Mesenchymal stem cell (in vitro differentiated cells and primary cell): ENCODE results near the gene TMEM115.

Experiments
- DNase-seq: peaks from one replicate; pipeline ENCODE4 v3.0.0-alpha.2; 2013
- H2AFZ ChIP-seq: one replicate; pipeline ENCODE4 v1.6.1; 2013; ENCODE audit warnings: low read depth, mild to moderate bottlenecking, control low read depth, inconsistent platforms, low read length, moderate library complexity
- H2AK5ac ChIP-seq: 2 replicates; pipeline ENCODE4 v1.6.1; 2013; ENCODE audit warnings: low read length, moderate library complexity, mild to moderate bottlenecking, inconsistent platforms; ENCODE audit not compliant: severe bottlenecking
- H2BK120ac ChIP-seq: one replicate; pipeline ENCODE4 v1.6.1; 2013; ENCODE audit warnings: low read depth, mild to moderate bottlenecking, inconsistent platforms, low read length, moderate library complexity
- H2BK12ac ChIP-seq, 2 experiments: one replicate each; pipeline ENCODE4 v1.6.1; 2013; ENCODE audit warnings: inconsistent platforms in 2 of 2, low read length in 2 of 2, mild to moderate bottlenecking in 2 of 2, moderate library complexity in 2 of 2, control low read depth in 1 of 2
- H2BK15ac ChIP-seq: one replicate; pipeline ENCODE4 v1.6.1; 2013; ENCODE audit warnings: mild to moderate bottlenecking, low read depth, inconsistent platforms; ENCODE audit not compliant: poor library complexity, severe bottlenecking
- H2BK5ac ChIP-seq: 2 replicates; pipeline ENCODE4 v1.6.1; 2013; ENCODE audit warnings: low read depth, mild to moderate bottlenecking, low read length, control low read depth, inconsistent platforms; ENCODE audit not compliant: poor library complexity, severe bottlenecking
- H3K14ac ChIP-seq, 2 experiments: one replicate each; pipeline ENCODE4 v1.6.1; 2013; ENCODE audit warnings: inconsistent platforms in 2 of 2, low read length in 2 of 2, control low read depth in 1 of 2, mild to moderate bottlenecking in 1 of 2, moderate library complexity in 1 of 2
- H3K18ac ChIP-seq, 2 experiments: one replicate each; pipeline ENCODE4 v1.6.1; 2013; ENCODE audit warnings: inconsistent platforms in 2 of 2, low read length in 2 of 2, control low read depth in 1 of 2, low read depth in 1 of 2, mild to moderate bottlenecking in 1 of 2
- H3K23ac ChIP-seq, 2 experiments: one replicate each; pipeline ENCODE4 v1.6.1; 2013; ENCODE audit warnings: inconsistent platforms in 2 of 2, low read length in 2 of 2, mild to moderate bottlenecking in 2 of 2, moderate library complexity in 2 of 2, control low read depth in 1 of 2
- H3K27ac ChIP-seq: 2 replicates; pipeline ENCODE4 v1.5.1; 2013; ENCODE audit warnings: mild to moderate bottlenecking, moderate library complexity, low read length, control low read depth, inconsistent platforms; ENCODE audit not compliant: poor library complexity, severe bottlenecking
- H3K27me3 ChIP-seq, 2 experiments: 2 replicates each; pipeline versions ENCODE4 v1.6.1 to v1.7.0; 2013; ENCODE audit warnings: low read length in 2 of 2, mild to moderate bottlenecking in 2 of 2, moderate library complexity in 2 of 2, control low read depth in 1 of 2, inconsistent platforms in 1 of 2; ENCODE audit not compliant: control insufficient read depth in 1 of 2, insufficient read depth in 1 of 2
- H3K36me3 ChIP-seq, 2 experiments: 2 replicates each; pipeline versions ENCODE4 v1.6.1 to v1.7.0; 2013; ENCODE audit warnings: low read length in 2 of 2, control low read depth in 1 of 2, inconsistent platforms in 1 of 2, low read depth in 1 of 2, mild to moderate bottlenecking in 1 of 2; ENCODE audit not compliant: insufficient read depth in 2 of 2, control insufficient read depth in 1 of 2
- H3K4ac ChIP-seq, 2 experiments: one replicate each; pipeline ENCODE4 v1.6.1; 2013; ENCODE audit warnings: inconsistent platforms in 2 of 2, low read length in 2 of 2, mild to moderate bottlenecking in 2 of 2, moderate library complexity in 2 of 2, control low read depth in 1 of 2, low read depth in 1 of 2
- H3K4me1 ChIP-seq: 2 replicates; pipeline ENCODE4 v1.6.1; 2013; ENCODE audit warnings: low read depth, low read length, control low read depth; ENCODE audit not compliant: control insufficient read depth, insufficient read depth
- H3K4me2 ChIP-seq: 2 replicates; pipeline ENCODE4 v1.6.1; 2013; ENCODE audit warnings: low read length, mild to moderate bottlenecking, inconsistent platforms; ENCODE audit not compliant: poor library complexity, severe bottlenecking
- H3K4me3 ChIP-seq, 2 experiments: 2 replicates each; pipeline versions ENCODE4 v1.5.1 to v1.7.0; 2013; ENCODE audit warnings: low read length in 2 of 2, mild to moderate bottlenecking in 2 of 2, control low read depth in 1 of 2, low read depth in 1 of 2; ENCODE audit not compliant: insufficient read depth in 1 of 2
- H3K79me1 ChIP-seq: replicated peaks from 2 replicates; pipeline ENCODE4 v1.6.1; 2013; ENCODE audit warnings: mild to moderate bottlenecking, control low read depth, low read length, inconsistent platforms; ENCODE audit not compliant: poor library complexity, severe bottlenecking
- H3K9ac ChIP-seq: 2 replicates; pipeline ENCODE4 v1.7.0; 2013; ENCODE audit warnings: mild to moderate bottlenecking, low read length, moderate library complexity
- H3K9me3 ChIP-seq: 2 replicates; pipeline ENCODE4 v1.7.0; 2013; ENCODE audit warnings: mild to moderate bottlenecking, low read length; ENCODE audit not compliant: control insufficient read depth
- H4K8ac ChIP-seq: one replicate; pipeline ENCODE4 v1.6.1; 2013; ENCODE audit warnings: inconsistent platforms, mild to moderate bottlenecking, low read length, moderate library complexity
- H4K91ac ChIP-seq: one replicate; pipeline ENCODE4 v1.6.1; 2013; ENCODE audit warnings: mild to moderate bottlenecking, low read length, inconsistent platforms
- WGBS: methylation state at CpG from one replicate; pipeline ENCODE4 v1.1.7; 2013; ENCODE audit warnings: mixed read lengths; 5-methylcytosine and 5-hydroxymethylcytosine counted together

TMEM115 gene

GRCh38 chr3:50319894-50320625 is 39.3 kb downstream of the TMEM115 start:
- H3K14ac ChIP-seq = peak overlapping the region in 1 of 2 experiments; percentile 90
- H2AFZ ChIP-seq = no peak overlapping the region
- H2AK5ac ChIP-seq = no peak overlapping the region
- no peaks in the 10 kb centered on the region for H3K27me3 ChIP-seq
- no peaks in the 10 kb centered on the region for H3K9me3 ChIP-seq
- H3K4me3 ChIP-seq = peak overlapping the region; percentile 78 to 88
- peak overlapping the region; percentile 99 for H3K9ac ChIP-seq
- H4K91ac ChIP-seq = peak overlapping the region; percentile 79
- H3K4me2 ChIP-seq = peak overlapping the region; percentile 60
- H3K23ac ChIP-seq = peak overlapping the region in 1 of 2 experiments; percentile 47
- H2BK15ac ChIP-seq = no peak overlapping the region
- peak overlapping the region in 1 of 2 experiments; percentile 47 for H3K4ac ChIP-seq
- H4K8ac ChIP-seq = no peak overlapping the region
- H3K27ac ChIP-seq = peak overlapping the region; percentile 85
- H3K18ac ChIP-seq = peak overlapping the region in 1 of 2 experiments; percentile 64
- peaks cover 46 to 55% of the 10 kb centered on the region in 2 experiments for H3K36me3 ChIP-seq
- H2BK12ac ChIP-seq = peak overlapping the region in 1 of 2 experiments; percentile 80
- H2BK120ac ChIP-seq = no peak overlapping the region
- H2BK5ac ChIP-seq = no peak overlapping the region
- no peak for DNase-seq
- H3K79me1 ChIP-seq = peaks cover 38% of the 10 kb centered on the region
- H3K4me1 ChIP-seq = peaks cover 57% of the 10 kb centered on the region
- 92% methylated on average over 29 of the region's 29 CpGs for WGBS

- DNase-seq = no peak
- Histone ChIP-seq H2AFZ (no peak overlapping the region), H2BK120ac (no peak overlapping the region), H4K8ac (no peak overlapping the region), H3K27me3 (no peaks in the 10 kb centered on the region), H3K18ac (no peak overlapping the region), H3K36me3 (peaks cover 47 to 58% of the 10 kb centered on the region in 2 experiments), H3K79me1 (peaks cover 44% of the 10 kb centered on the region), H3K9ac (peak overlapping the region; percentile 99), H3K27ac (no peak overlapping the region), H3K14ac (no peak overlapping the region), H3K4me3 (peak overlapping the region in 1 of 2 experiments; percentile 88), H2BK12ac (no peak overlapping the region), H3K4me2 (no peak overlapping the region), H2AK5ac (no peak overlapping the region), H4K91ac (no peak overlapping the region), H3K9me3 (no peaks in the 10 kb centered on the region), H3K4ac (no peak overlapping the region), H3K4me1 (peaks cover 59% of the 10 kb centered on the region), H3K23ac (no peak overlapping the region), H2BK5ac (no peak overlapping the region), H2BK15ac (no peak overlapping the region)
- WGBS = 96% methylated on average over 16 of the region's 16 CpGs
Measured at GRCh38 chr3:50319181-50319893, 40.0 kb downstream of the TMEM115 start.

- H3K9me3 ChIP-seq = no peaks in the 10 kb centered on the region
- no peak overlapping the region for H4K91ac ChIP-seq
- H2BK5ac ChIP-seq = no peak overlapping the region
- H3K79me1 ChIP-seq = peaks cover 44% of the 10 kb centered on the region
- H3K14ac ChIP-seq = no peak overlapping the region
- H3K23ac ChIP-seq = no peak overlapping the region
- H3K27ac ChIP-seq = no peak overlapping the region
- peaks cover 47 to 53% of the 10 kb centered on the region in 2 experiments for H3K36me3 ChIP-seq
- H3K18ac ChIP-seq = no peak overlapping the region
- no peak for DNase-seq
- peaks cover 56% of the 10 kb centered on the region for H3K4me1 ChIP-seq
- no peak overlapping the region for H3K4me2 ChIP-seq
- H3K9ac ChIP-seq = peak overlapping the region; percentile 6
- H2BK120ac ChIP-seq = no peak overlapping the region
- no peak overlapping the region for H3K4ac ChIP-seq
- no peak overlapping the region for H2AK5ac ChIP-seq
- H3K4me3 ChIP-seq = no peak overlapping the region
- 88% methylated on average over 10 of the region's 10 CpGs for WGBS
- no peak overlapping the region for H2BK12ac ChIP-seq
- H3K27me3 ChIP-seq = no peaks in the 10 kb centered on the region
- no peak overlapping the region for H2AFZ ChIP-seq
- H2BK15ac ChIP-seq = peak overlapping the region; percentile 12
- peak overlapping the region; percentile 31 for H4K8ac ChIP-seq
Measured at GRCh38 chr3:50318615-50319014, 40.7 kb downstream of the TMEM115 start.

GRCh38 chr3:50318163-50318562 is 41.2 kb downstream of the TMEM115 start:
- Histone ChIP-seq H2BK120ac (no peak overlapping the region), H3K27me3 (no peaks in the 10 kb centered on the region), H2BK5ac (no peak overlapping the region), H3K79me1 (peaks cover 44% of the 10 kb centered on the region), H3K9ac (no peak overlapping the region), H2AFZ (no peak overlapping the region), H3K9me3 (no peaks in the 10 kb centered on the region), H3K4me3 (peak overlapping the region in 1 of 2 experiments; percentile 43), H2BK15ac (no peak overlapping the region), H2BK12ac (no peak overlapping the region), H4K91ac (no peak overlapping the region), H3K14ac (peak overlapping the region in 1 of 2 experiments; percentile 1), H3K4me1 (peaks cover 56% of the 10 kb centered on the region), H3K27ac (no peak overlapping the region), H3K18ac (no peak overlapping the region), H3K23ac (peak overlapping the region in 1 of 2 experiments; percentile 35), H2AK5ac (no peak overlapping the region), H3K4me2 (no peak overlapping the region), H3K36me3 (peaks cover 47 to 53% of the 10 kb centered on the region in 2 experiments), H3K4ac (no peak overlapping the region), H4K8ac (no peak overlapping the region)
- no peak for DNase-seq
- WGBS = 95% methylated on average over 11 of the region's 11 CpGs
